MM.1S (cell line): ENCODE results near the gene DHRS1.

ENCODE experiments used
- CTCF ChIP-seq: fragments of 300-600 bp; sonication (generic); IDR thresholded peaks from 2 replicates; pipeline ENCODE4 v1.5.1; 2016; ENCODE audit warnings: antibody characterized with exemption, low read length, mixed read lengths
- EZH2 ChIP-seq: fragments of 300-600 bp; sonication (generic); optimal IDR thresholded peaks from 2 replicates; pipeline ENCODE3; 2017; ENCODE audit warnings: low read depth, mild to moderate bottlenecking, antibody characterized with exemption, low read length, mixed read lengths

DNA sequence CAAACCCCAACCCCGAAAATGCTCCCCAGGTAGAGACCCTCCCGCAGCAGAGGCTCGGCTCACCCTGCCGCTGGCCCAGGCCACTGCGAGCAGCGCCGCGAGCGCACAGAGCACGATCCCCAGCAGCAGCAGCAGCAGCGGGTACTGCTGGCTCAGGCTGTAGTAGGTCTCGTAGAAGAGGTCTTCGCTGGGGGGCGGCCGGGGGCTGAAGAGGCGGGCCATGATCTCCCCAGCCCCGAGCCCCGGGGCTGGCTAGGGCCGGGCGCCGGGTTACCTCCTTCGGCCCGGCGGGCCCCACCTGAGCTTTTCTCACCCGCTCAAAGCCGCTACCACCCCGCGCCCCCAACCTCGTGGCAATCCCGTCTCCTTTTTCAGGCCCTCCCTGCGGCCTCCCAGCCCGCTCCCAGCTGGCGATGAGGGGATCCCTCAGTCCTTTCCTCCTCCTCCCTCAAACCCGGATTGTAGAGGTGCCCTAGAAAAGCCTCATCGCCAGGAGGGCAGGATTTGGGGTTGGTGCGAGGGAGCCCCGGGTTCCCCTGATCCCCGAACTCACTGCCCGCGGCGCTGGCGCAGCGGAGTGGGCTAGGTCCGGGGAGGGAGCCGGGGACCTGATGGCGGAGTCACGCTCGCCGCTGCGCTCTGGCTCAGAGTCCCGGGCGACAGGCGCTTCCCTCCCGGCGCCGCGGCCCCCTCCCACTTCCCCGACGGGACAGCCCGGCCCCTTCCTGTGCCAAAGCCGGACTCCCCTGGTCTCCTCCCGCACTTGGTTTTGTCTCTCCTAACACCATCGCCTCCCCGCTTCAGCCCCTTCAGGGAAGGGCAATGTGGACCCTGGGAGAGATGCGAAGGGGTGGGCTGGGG is 35.1 kb upstream of the DHRS1 start, which contains the start of gene ADCY4:
- TF ChIP-seq CTCF: no peak
- no peak for TF ChIP-seq EZH2
